Gastroesophageal sphincter (tissue), 3 donors: ENCODE data around the gene KLK6.

Experiments used
- EP300 ChIP-seq: sonication (generic); formaldehyde crosslinking; IDR thresholded peaks from one replicate; pipeline ENCODE4 v1.6.1; 2017; ENCODE audit warnings: antibody characterized with exemption, mild to moderate bottlenecking
- TF ChIP-seq, protein P1 (sequence below), 4 experiments: fragments of 200-600 bp in 2 of 4; fragments of 450-650 bp in 2 of 4; sonication (generic) in 1 of 4; IDR thresholded peaks; one replicate each; pipeline ENCODE4 v1.5.1; 2017 to 2019; ENCODE audit warnings: antibody characterized with exemption in 4 of 4, mild to moderate bottlenecking in 2 of 4, moderate library complexity in 2 of 4

DNA sequence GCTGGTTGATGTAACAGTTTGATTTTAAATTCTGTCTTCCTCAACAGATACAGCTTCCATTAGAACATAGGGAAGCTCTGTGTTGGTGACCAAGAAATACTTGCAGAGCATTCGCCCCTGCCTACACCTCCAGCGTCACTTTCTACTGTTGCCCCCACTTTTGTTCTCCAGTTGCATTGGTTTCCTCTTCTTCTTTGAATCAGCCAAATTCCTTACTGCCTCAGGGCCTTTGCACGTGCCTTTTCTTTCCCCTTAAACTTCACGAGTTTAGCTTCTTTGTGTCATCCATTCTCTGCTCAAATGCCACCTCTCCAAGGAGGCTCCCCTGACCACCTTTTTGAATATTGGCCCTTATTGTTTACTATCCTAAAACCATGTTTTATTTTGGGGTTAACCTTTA, 22.3 kb downstream of the KLK6 start:
- TF ChIP-seq, protein P1, sequence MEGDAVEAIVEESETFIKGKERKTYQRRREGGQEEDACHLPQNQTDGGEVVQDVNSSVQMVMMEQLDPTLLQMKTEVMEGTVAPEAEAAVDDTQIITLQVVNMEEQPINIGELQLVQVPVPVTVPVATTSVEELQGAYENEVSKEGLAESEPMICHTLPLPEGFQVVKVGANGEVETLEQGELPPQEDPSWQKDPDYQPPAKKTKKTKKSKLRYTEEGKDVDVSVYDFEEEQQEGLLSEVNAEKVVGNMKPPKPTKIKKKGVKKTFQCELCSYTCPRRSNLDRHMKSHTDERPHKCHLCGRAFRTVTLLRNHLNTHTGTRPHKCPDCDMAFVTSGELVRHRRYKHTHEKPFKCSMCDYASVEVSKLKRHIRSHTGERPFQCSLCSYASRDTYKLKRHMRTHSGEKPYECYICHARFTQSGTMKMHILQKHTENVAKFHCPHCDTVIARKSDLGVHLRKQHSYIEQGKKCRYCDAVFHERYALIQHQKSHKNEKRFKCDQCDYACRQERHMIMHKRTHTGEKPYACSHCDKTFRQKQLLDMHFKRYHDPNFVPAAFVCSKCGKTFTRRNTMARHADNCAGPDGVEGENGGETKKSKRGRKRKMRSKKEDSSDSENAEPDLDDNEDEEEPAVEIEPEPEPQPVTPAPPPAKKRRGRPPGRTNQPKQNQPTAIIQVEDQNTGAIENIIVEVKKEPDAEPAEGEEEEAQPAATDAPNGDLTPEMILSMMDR (IDR thresholded peaks at IDR 0.05) = no peak
- no peak for TF ChIP-seq EP300
